ENCODE data around the gene COL11A2. TPM values are rescaled to one million over a fixed set of nuclear protein-coding genes. Genes with fewer than 3 reads are reported as not detected.
A peak's percentile ranks its signal among the peaks of the same experiment; 100 is the strongest.

Gene COL11A2
- total and polyA plus RNA-seq, 2 of the 13 experiments (the other 11 are each of a cell fraction or from before 2014, with no cell fraction given) = 0.55 TPM

DNA sequence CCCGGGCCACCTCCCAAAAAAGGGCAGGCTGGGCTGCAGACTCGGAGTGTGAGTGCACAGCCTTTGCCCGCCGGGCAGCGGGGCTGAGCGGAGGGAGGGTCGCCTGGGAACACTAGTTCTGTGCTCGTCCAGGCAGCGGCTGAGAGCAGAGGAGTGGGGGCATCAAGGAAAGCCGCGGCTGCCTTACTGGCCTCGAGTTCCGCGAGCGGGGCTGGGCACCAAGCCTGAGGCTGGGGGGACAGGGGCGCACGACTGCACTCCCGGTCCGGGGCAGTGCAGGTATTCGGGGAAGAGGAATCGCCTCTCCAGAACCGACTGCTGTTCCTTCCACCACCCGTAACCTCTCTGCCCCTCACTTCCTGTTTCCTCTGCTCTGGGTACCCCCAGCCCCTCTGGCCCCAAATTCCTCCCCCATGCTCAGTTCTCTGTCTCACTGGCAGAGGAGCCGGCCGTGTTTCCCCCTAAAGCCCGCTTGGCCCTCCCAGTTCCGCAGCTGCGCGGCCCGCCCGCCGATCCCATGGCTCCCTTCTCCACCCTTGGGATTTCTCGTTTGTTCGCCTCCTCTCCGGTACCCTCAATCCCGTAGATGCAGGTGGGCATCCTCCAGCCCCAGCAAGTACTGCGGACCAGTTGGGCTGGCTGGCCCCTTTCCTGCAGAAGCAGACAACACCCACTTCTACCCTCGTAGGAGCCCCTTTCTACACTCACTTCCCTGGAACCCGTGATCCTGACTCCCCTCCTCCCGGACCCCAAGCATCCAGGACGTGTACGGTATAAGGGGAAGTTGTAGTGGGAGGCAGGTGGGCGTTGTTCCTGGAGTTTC, 21.1 kb upstream of the COL11A2 start (continued):
- TF ChIP-seq, protein P1, sequence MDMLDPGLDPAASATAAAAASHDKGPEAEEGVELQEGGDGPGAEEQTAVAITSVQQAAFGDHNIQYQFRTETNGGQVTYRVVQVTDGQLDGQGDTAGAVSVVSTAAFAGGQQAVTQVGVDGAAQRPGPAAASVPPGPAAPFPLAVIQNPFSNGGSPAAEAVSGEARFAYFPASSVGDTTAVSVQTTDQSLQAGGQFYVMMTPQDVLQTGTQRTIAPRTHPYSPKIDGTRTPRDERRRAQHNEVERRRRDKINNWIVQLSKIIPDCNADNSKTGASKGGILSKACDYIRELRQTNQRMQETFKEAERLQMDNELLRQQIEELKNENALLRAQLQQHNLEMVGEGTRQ (IDR thresholded peaks at IDR 0.05; ENCODE audit: low read depth, low read length) = no peak
- TF ChIP-seq, protein P1 (CRISPR knock-in tag; IDR thresholded peaks at IDR 0.05; ENCODE audit: borderline replicate concordance) = no peak
- TF ChIP-seq ZNF552 (CRISPR knock-in tag; IDR thresholded peaks at IDR 0.05; ENCODE audit: borderline replicate concordance) (no peak), MZF1 (CRISPR knock-in tag; IDR thresholded peaks at IDR 0.05; ENCODE audit: borderline replicate concordance) (no peak), ZNF234 (CRISPR knock-in tag; conservative IDR thresholded peaks at IDR 0.05) (no peak), GABPB1 (CRISPR knock-in tag; IDR thresholded peaks at IDR 0.05) (peak; percentile 34; the same call in 1 of the 2 replicates), ZNF549 (CRISPR knock-in tag; IDR thresholded peaks at IDR 0.05) (no peak), MLLT10 (CRISPR knock-in tag; IDR thresholded peaks at IDR 0.05) (no peak), KAT2B (IDR thresholded peaks at IDR 0.05; ENCODE audit: borderline replicate concordance, low read depth, low read length) (no peak), RXRB (CRISPR knock-in tag; IDR thresholded peaks at IDR 0.05; ENCODE audit: borderline replicate concordance) (no peak), MTF2 (CRISPR knock-in tag; IDR thresholded peaks at IDR 0.05; ENCODE audit: borderline replicate concordance) (no peak), ZNF136 (CRISPR knock-in tag; IDR thresholded peaks at IDR 0.05; ENCODE audit: low read depth) (no peak), ZFP90 (CRISPR knock-in tag; IDR thresholded peaks at IDR 0.05; ENCODE audit: borderline replicate concordance) (no peak)
- TF ChIP-seq, protein P2, sequence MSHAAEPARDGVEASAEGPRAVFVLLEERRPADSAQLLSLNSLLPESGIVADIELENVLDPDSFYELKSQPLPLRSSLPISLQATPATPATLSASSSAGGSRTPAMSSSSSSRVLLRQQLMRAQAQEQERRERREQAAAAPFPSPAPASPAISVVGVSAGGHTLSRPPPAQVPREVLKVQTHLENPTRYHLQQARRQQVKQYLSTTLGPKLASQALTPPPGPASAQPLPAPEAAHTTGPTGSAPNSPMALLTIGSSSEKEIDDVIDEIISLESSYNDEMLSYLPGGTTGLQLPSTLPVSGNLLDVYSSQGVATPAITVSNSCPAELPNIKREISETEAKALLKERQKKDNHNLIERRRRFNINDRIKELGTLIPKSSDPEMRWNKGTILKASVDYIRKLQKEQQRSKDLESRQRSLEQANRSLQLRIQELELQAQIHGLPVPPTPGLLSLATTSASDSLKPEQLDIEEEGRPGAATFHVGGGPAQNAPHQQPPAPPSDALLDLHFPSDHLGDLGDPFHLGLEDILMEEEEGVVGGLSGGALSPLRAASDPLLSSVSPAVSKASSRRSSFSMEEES (CRISPR knock-in tag; IDR thresholded peaks at IDR 0.05) = no peak
- TF ChIP-seq, protein P3, sequence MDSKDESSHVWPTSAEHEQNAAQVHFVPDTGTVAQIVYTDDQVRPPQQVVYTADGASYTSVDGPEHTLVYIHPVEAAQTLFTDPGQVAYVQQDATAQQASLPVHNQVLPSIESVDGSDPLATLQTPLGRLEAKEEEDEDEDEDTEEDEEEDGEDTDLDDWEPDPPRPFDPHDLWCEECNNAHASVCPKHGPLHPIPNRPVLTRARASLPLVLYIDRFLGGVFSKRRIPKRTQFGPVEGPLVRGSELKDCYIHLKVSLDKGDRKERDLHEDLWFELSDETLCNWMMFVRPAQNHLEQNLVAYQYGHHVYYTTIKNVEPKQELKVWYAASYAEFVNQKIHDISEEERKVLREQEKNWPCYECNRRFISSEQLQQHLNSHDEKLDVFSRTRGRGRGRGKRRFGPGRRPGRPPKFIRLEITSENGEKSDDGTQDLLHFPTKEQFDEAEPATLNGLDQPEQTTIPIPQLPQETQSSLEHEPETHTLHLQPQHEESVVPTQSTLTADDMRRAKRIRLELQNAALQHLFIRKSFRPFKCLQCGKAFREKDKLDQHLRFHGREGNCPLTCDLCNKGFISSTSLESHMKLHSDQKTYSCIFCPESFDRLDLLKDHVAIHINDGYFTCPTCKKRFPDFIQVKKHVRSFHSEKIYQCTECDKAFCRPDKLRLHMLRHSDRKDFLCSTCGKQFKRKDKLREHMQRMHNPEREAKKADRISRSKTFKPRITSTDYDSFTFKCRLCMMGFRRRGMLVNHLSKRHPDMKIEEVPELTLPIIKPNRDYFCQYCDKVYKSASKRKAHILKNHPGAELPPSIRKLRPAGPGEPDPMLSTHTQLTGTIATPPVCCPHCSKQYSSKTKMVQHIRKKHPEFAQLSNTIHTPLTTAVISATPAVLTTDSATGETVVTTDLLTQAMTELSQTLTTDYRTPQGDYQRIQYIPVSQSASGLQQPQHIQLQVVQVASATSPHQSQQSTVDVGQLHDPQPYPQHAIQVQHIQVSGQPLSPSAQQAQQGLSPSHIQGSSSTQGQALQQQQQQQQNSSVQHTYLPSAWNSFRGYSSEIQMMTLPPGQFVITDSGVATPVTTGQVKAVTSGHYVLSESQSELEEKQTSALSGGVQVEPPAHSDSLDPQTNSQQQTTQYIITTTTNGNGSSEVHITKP (CRISPR knock-in tag; IDR thresholded peaks at IDR 0.05; ENCODE audit: low read depth) = no peak
- TF ChIP-seq, protein P4, sequence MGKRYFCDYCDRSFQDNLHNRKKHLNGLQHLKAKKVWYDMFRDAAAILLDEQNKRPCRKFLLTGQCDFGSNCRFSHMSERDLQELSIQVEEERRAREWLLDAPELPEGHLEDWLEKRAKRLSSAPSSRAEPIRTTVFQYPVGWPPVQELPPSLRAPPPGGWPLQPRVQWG (CRISPR knock-in tag; IDR thresholded peaks at IDR 0.05; ENCODE audit: borderline replicate concordance, low read depth) = no peak
- TF ChIP-seq, protein P5, sequence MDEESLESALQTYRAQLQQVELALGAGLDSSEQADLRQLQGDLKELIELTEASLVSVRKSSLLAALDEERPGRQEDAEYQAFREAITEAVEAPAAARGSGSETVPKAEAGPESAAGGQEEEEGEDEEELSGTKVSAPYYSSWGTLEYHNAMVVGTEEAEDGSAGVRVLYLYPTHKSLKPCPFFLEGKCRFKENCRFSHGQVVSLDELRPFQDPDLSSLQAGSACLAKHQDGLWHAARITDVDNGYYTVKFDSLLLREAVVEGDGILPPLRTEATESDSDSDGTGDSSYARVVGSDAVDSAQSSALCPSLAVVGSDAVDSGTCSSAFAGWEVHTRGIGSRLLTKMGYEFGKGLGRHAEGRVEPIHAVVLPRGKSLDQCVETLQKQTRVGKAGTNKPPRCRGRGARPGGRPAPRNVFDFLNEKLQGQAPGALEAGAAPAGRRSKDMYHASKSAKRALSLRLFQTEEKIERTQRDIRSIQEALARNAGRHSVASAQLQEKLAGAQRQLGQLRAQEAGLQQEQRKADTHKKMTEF (CRISPR knock-in tag; IDR thresholded peaks at IDR 0.05) = no peak
- TF ChIP-seq, protein P6, sequence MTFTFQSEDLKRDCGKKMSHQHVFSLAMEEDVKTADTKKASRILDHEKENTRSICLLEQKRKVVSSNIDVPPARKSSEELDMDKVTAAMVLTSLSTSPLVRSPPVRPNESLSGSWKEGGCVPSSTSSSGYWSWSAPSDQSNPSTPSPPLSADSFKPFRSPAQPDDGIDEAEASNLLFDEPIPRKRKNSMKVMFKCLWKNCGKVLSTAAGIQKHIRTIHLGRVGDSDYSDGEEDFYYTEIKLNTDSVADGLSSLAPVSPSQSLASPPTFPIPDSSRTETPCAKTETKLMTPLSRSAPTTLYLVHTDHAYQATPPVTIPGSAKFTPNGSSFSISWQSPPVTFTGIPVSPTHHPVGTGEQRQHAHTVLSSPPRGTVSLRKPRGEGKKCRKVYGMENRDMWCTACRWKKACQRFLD (CRISPR knock-in tag; IDR thresholded peaks at IDR 0.05; ENCODE audit: borderline replicate concordance) = 0 out of 2 replicates have a peak, but pooled peaks have one; percentile 21
